ENCODE results near the gene MAN1C1. TPM values are rescaled to one million over a fixed set of nuclear protein-coding genes. Genes with fewer than 3 reads are reported as not detected.

Gene MAN1C1
- total and polyA plus RNA-seq, 9 of the 15 experiments (the other 6 are each of a cell fraction or from before 2014, with no cell fraction given): 0.04 to 0.44 (median 0.10) TPM; not detected in 3

DNA sequence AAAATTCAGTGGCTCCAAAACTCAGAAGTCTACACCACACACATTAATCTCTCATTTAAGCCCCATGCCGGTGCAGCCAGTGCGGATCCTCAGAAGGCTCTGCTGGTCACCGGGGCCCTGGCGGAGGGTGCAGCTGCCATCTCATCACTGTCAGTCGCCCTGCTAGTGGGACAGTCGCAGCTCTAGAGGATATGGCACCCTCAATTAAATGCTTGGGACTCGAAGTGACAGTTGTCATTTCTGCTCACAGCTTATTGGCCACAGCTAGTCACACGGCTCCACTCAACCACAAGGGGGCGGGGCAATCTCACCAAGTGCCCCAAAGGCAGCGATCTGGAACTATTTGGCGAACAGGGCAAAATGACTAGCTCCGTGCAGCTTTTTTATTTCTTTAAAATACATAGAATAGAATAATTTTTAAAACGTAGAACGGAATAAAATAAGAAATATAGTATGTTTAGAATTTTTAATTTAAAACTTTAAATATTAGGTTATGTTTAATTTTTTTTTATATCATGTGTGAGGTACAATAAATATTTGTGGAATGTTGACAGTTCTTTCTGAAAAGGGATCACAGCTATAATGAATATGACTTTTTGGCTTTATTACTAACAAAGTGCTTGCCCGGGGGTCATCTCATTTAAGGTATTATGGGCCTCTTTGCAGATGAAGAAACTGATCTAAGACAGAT lies 8.0 kb upstream of the MAN1C1 start (continued):
- TF ChIP-seq, protein P1, sequence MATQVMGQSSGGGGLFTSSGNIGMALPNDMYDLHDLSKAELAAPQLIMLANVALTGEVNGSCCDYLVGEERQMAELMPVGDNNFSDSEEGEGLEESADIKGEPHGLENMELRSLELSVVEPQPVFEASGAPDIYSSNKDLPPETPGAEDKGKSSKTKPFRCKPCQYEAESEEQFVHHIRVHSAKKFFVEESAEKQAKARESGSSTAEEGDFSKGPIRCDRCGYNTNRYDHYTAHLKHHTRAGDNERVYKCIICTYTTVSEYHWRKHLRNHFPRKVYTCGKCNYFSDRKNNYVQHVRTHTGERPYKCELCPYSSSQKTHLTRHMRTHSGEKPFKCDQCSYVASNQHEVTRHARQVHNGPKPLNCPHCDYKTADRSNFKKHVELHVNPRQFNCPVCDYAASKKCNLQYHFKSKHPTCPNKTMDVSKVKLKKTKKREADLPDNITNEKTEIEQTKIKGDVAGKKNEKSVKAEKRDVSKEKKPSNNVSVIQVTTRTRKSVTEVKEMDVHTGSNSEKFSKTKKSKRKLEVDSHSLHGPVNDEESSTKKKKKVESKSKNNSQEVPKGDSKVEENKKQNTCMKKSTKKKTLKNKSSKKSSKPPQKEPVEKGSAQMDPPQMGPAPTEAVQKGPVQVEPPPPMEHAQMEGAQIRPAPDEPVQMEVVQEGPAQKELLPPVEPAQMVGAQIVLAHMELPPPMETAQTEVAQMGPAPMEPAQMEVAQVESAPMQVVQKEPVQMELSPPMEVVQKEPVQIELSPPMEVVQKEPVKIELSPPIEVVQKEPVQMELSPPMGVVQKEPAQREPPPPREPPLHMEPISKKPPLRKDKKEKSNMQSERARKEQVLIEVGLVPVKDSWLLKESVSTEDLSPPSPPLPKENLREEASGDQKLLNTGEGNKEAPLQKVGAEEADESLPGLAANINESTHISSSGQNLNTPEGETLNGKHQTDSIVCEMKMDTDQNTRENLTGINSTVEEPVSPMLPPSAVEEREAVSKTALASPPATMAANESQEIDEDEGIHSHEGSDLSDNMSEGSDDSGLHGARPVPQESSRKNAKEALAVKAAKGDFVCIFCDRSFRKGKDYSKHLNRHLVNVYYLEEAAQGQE (IDR thresholded peaks at IDR 0.05; ENCODE audit: borderline replicate concordance): peak; percentile 88
- TF ChIP-seq, protein P1 (CRISPR knock-in tag; IDR thresholded peaks at IDR 0.05; ENCODE audit: low read depth): no peak
- TF ChIP-seq PML (IDR thresholded peaks at IDR 0.05; ENCODE audit: low read length) (no peak), MBD2 (IDR thresholded peaks at IDR 0.05; ENCODE audit: borderline replicate concordance, low read depth) (no peak), SP1 (CRISPR knock-in tag; IDR thresholded peaks at IDR 0.05) (no peak), SMC3 (conservative IDR thresholded peaks at IDR 0.05; ENCODE audit: insufficient read depth, low read depth, low read length) (peak; percentile 71), EGR1 (conservative IDR thresholded peaks at IDR 0.05) (no peak), NCOA4 (IDR thresholded peaks at IDR 0.05; ENCODE audit: partially characterized antibody) (no peak), STAG1 (CRISPR knock-in tag; IDR thresholded peaks at IDR 0.05; ENCODE audit: borderline replicate concordance) (no peak; the same call in 1 of the 2 replicates), NRF1 (conservative IDR thresholded peaks at IDR 0.05 in 1 of 2, IDR thresholded peaks at IDR 0.05 in 1 of 2) (0 out of 4 replicates have a peak, but pooled peaks of 1 of the 2 experiments have one; percentile 25), ZNF146 (CRISPR knock-in tag; IDR thresholded peaks at IDR 0.05; ENCODE audit: unreplicated experiment) (no peak), ELF4 (CRISPR knock-in tag; IDR thresholded peaks at IDR 0.05) (no peak)
- TF ChIP-seq, protein P2, sequence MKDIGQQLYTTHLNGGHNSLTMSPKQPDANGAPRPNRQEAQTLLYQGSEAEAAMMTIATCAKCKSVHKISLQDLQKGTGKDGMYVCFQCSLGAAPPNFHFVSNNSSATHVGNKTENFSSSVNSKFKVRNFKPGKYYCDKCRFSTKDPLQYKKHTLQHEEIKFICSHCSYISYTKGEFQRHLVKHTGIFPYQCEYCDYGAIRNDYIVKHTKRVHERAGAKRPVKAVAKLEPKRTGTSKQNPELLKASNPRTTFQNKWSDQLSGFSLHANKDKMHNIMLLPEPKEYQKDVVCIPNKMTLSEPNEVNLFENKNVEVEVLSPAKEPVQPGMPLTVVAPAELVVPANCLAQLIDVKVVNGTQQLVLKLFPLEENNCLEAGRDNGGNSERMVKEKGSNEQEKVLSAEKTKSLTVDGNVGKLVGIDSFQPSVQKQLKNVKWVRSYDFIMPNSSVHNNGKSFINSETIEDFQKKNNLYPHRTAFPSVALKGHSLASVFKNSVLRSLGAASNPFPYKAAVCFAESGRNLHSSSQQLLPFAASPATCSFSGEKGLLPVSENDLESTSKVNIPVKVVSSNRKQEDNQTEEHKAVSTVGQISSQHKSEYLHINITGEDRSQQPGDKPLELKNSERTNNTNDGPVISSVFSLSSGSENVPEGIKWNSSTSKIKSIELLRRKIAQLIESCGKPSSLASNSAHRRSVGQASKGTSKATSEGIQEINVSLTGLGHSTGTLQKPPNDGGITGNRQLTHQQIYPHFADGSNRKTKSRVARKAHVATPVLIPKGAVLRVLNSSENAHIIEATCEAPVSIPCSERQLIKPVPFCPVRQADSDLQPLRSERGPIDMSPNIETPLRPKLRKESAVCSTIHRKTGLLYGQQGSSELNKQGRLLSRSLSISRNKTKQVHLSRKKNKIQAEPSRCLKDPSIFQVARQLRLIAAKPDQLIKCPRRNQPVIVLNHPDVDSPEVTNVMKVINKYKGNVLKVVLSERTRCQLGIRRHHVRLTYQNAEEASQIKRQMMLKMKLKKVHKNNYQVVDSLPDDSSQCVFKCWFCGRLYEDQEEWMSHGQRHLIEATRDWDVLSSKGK (CRISPR knock-in tag; IDR thresholded peaks at IDR 0.05): no peak
- TF ChIP-seq, protein P3, sequence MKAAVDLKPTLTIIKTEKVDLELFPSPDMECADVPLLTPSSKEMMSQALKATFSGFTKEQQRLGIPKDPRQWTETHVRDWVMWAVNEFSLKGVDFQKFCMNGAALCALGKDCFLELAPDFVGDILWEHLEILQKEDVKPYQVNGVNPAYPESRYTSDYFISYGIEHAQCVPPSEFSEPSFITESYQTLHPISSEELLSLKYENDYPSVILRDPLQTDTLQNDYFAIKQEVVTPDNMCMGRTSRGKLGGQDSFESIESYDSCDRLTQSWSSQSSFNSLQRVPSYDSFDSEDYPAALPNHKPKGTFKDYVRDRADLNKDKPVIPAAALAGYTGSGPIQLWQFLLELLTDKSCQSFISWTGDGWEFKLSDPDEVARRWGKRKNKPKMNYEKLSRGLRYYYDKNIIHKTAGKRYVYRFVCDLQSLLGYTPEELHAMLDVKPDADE (conservative IDR thresholded peaks at IDR 0.05; ENCODE audit: control insufficient read depth, low read depth, low read length): no peak
